Ishikawa (cell line): ENCODE measurements around the gene GIMAP8.

Experiments used
- CEBPB ChIP-seq: IDR thresholded peaks from 2 replicates; pipeline ENCODE4 v1.6.1; 2012
- CREB1 ChIP-seq: IDR thresholded peaks from 2 replicates; pipeline ENCODE4 v1.6.1; 2012; ENCODE audit warnings: low read depth
- EGR1 ChIP-seq: IDR thresholded peaks from 2 replicates; pipeline ENCODE4 v1.6.1; 2012
- EP300 ChIP-seq: IDR thresholded peaks from 2 replicates; pipeline ENCODE4 v1.6.1; 2012; ENCODE audit warnings: borderline replicate concordance
- FOXM1 ChIP-seq: IDR thresholded peaks from 2 replicates; pipeline ENCODE4 v1.6.1; 2012; ENCODE audit warnings: low read depth, borderline replicate concordance
- NFIC ChIP-seq: IDR thresholded peaks from 2 replicates; pipeline ENCODE4 v1.6.1; 2012
- RAD21 ChIP-seq: IDR thresholded peaks from 2 replicates; pipeline ENCODE4 v1.6.1; 2012; ENCODE audit warnings: low read depth
- TAF1 ChIP-seq: IDR thresholded peaks from 2 replicates; pipeline ENCODE4 v1.6.1; 2012; ENCODE audit warnings: low read depth, mild to moderate bottlenecking
- TCF12 ChIP-seq: IDR thresholded peaks from 2 replicates; pipeline ENCODE4 v1.6.1; 2012; ENCODE audit warnings: low read depth
- TEAD4 ChIP-seq: IDR thresholded peaks from 2 replicates; pipeline ENCODE4 v1.6.1; 2012
- YY1 ChIP-seq: IDR thresholded peaks from 2 replicates; pipeline ENCODE4 v1.6.1; 2012; ENCODE audit warnings: low read depth
- ZBTB7A ChIP-seq: IDR thresholded peaks from 2 replicates; pipeline ENCODE4 v1.6.1; 2012; ENCODE audit warnings: low read depth
- TF ChIP-seq, protein P1 (sequence below): IDR thresholded peaks from 2 replicates; pipeline ENCODE4 v1.6.1; 2012
- TF ChIP-seq, protein P2 (sequence below): IDR thresholded peaks from 2 replicates; pipeline ENCODE4 v1.6.1; 2012
- TF ChIP-seq, protein P3 (sequence below): IDR thresholded peaks from 2 replicates; pipeline ENCODE4 v1.6.1; 2012; ENCODE audit warnings: low read depth, mild to moderate bottlenecking

Gene GIMAP8

DNA sequence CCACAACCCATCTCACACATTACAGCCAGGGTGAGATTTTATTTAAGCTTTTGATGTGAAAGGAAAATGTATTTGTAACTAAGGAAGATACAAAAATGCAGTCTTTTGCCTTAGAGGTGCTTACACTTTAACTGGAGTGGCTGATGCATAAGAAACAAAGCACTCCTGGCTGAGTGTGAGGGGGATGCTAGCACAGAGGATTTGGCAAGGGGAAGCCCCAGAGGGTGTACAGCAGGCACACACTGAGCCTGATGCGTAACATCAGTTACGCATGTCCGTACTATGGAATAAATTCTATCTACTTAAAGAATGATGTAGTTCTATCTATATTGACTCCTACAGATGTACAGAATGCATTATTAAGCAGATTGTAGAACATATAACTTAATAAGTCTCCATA, 17.8 kb downstream of the GIMAP8 start:
- no peak for TF ChIP-seq EP300

DNA sequence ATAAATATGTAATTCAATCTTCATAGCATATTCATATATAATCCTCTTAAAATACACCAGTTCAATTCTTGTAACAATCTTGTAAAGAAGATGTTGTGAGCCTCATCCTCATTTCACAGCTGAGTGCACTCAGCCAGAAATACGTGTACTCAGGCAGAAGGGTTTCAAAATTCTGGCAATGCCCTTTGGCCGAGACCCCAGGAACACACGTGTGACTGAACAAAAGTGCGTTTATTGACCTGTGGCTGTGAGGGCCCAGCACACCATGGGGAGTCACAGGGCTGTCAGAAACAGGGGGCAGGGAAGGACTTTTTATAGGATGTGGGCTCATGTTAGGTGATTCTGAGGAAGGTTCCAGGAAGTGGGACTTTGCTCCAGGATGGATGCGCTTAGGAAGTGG, 21.5 kb downstream of the GIMAP8 start:
- TF ChIP-seq ZBTB7A: no peak
- TF ChIP-seq CREB1: no peak
- TF ChIP-seq, protein P1, sequence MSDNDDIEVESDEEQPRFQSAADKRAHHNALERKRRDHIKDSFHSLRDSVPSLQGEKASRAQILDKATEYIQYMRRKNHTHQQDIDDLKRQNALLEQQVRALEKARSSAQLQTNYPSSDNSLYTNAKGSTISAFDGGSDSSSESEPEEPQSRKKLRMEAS: no peak
- TF ChIP-seq, protein P2, sequence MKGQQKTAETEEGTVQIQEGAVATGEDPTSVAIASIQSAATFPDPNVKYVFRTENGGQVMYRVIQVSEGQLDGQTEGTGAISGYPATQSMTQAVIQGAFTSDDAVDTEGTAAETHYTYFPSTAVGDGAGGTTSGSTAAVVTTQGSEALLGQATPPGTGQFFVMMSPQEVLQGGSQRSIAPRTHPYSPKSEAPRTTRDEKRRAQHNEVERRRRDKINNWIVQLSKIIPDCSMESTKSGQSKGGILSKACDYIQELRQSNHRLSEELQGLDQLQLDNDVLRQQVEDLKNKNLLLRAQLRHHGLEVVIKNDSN: no peak
- no peak for TF ChIP-seq CEBPB
- TF ChIP-seq TEAD4: no peak
- no peak for TF ChIP-seq YY1
- no peak for TF ChIP-seq TAF1

DNA sequence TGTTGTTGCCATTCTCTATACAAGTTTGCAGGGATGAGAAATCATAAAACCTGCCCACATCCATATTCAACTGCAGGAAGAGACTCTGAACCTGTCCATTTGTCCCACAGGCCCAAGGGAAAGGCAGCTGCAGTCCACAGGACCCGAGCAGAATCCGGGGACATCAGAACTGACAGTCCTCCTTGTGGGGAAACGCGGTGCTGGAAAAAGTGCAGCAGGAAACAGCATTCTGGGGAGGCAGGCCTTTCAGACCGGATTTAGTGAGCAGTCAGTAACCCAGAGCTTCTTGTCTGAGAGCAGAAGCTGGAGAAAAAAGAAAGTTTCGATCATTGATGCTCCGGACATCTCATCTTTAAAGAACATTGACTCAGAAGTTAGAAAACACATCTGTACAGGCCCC, 23.5 kb downstream of the GIMAP8 start:
- TF ChIP-seq YY1 (no peak), FOXM1 (no peak), ZBTB7A (no peak), CREB1 (no peak), NFIC (no peak), EP300 (no peak), TEAD4 (no peak), TAF1 (no peak), TCF12 (no peak), RAD21 (no peak), CEBPB (no peak), EGR1 (no peak)
- TF ChIP-seq, protein P2: no peak
- TF ChIP-seq, protein P3, sequence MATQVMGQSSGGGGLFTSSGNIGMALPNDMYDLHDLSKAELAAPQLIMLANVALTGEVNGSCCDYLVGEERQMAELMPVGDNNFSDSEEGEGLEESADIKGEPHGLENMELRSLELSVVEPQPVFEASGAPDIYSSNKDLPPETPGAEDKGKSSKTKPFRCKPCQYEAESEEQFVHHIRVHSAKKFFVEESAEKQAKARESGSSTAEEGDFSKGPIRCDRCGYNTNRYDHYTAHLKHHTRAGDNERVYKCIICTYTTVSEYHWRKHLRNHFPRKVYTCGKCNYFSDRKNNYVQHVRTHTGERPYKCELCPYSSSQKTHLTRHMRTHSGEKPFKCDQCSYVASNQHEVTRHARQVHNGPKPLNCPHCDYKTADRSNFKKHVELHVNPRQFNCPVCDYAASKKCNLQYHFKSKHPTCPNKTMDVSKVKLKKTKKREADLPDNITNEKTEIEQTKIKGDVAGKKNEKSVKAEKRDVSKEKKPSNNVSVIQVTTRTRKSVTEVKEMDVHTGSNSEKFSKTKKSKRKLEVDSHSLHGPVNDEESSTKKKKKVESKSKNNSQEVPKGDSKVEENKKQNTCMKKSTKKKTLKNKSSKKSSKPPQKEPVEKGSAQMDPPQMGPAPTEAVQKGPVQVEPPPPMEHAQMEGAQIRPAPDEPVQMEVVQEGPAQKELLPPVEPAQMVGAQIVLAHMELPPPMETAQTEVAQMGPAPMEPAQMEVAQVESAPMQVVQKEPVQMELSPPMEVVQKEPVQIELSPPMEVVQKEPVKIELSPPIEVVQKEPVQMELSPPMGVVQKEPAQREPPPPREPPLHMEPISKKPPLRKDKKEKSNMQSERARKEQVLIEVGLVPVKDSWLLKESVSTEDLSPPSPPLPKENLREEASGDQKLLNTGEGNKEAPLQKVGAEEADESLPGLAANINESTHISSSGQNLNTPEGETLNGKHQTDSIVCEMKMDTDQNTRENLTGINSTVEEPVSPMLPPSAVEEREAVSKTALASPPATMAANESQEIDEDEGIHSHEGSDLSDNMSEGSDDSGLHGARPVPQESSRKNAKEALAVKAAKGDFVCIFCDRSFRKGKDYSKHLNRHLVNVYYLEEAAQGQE: no peak

GRCh38 chr7:150476285-150476684, 25.9 kb downstream of the GIMAP8 start:
- TF ChIP-seq, protein P1: no peak
- TF ChIP-seq RAD21 (no peak), NFIC (no peak)

GRCh38 chr7:150476819-150477631, 26.6 kb downstream of the GIMAP8 start:
- TF ChIP-seq TCF12 (no peak), RAD21 (no peak), YY1 (no peak)
- TF ChIP-seq, protein P1: no peak
- TF ChIP-seq, protein P3: no peak

GRCh38 chr7:150479023-150479716, 28.7 kb downstream of the GIMAP8 start:
- TF ChIP-seq FOXM1 (no peak), CREB1 (no peak), CEBPB (no peak), TCF12 (no peak), RAD21 (no peak), TEAD4 (no peak), TAF1 (no peak), NFIC (no peak), EGR1 (no peak), EP300 (no peak)
- TF ChIP-seq, protein P2: no peak
- TF ChIP-seq, protein P3: no peak
